ENCODE results near the gene GALNT5.
"Not testable (repeated sequence)": the region's sequence is repeated elsewhere in the genome, so short reads cannot be mapped to it uniquely, and the experiment has no call there.

GALNT5 gene

GRCh38 chr2:157257312-157258252 is at the start of gene GALNT5:
TSS of gene GALNT5 (plus strand) at chr2:157257705. CDS start at chr2:157258083, 378 bp downstream.
- DNase-seq (ENCODE audit: low spot score) = peak; percentile 33

GRCh38 chr2:157216286-157216965 is 41.1 kb upstream of the GALNT5 start:
- no peak for DNase-seq (ENCODE audit: low spot score)

- no peak for DNase-seq (ENCODE audit: low spot score)
Observed at GRCh38 chr2:157217409-157217808, 40.1 kb upstream of the GALNT5 start.

GRCh38 chr2:157218911-157219310 is 38.6 kb upstream of the GALNT5 start:
- DNase-seq (ENCODE audit: low spot score) = no peak

- no peak for DNase-seq (ENCODE audit: low spot score)
Observed at GRCh38 chr2:157220502-157220901, 37.0 kb upstream of the GALNT5 start.

GRCh38 chr2:157221394-157221988 is 36.0 kb upstream of the GALNT5 start:
- no peak for DNase-seq (ENCODE audit: low spot score)

GRCh38 chr2:157223624-157224205 is 33.8 kb upstream of the GALNT5 start:
- no peak for DNase-seq (ENCODE audit: low spot score)

- not testable (repeated sequence) for DNase-seq (ENCODE audit: low spot score)
Observed at GRCh38 chr2:157224448-157224847, 33.1 kb upstream of the GALNT5 start.

GRCh38 chr2:157227592-157227991 is 29.9 kb upstream of the GALNT5 start:
- DNase-seq (ENCODE audit: low spot score) = no peak

GRCh38 chr2:157228946-157229345 is 28.6 kb upstream of the GALNT5 start:
- DNase-seq (ENCODE audit: low spot score) = no peak

GRCh38 chr2:157229572-157229971 is 27.9 kb upstream of the GALNT5 start:
- DNase-seq (ENCODE audit: low spot score) = no peak

- no peak for DNase-seq (ENCODE audit: low spot score)
Observed at GRCh38 chr2:157231476-157231875, 26.0 kb upstream of the GALNT5 start.

GRCh38 chr2:157233506-157233905 is 24.0 kb upstream of the GALNT5 start:
- DNase-seq (ENCODE audit: low spot score) = no peak

GRCh38 chr2:157236404-157236803 is 21.1 kb upstream of the GALNT5 start:
- DNase-seq (ENCODE audit: low spot score) = no peak

- DNase-seq (ENCODE audit: low spot score) = no peak
Observed at GRCh38 chr2:157238296-157238695, 19.2 kb upstream of the GALNT5 start.

GRCh38 chr2:157244691-157245090 is 12.8 kb upstream of the GALNT5 start:
- DNase-seq (ENCODE audit: low spot score) = no peak

- no peak for DNase-seq (ENCODE audit: low spot score)
Observed at GRCh38 chr2:157245144-157245840, 12.2 kb upstream of the GALNT5 start.

GRCh38 chr2:157245846-157246764 is 11.4 kb upstream of the GALNT5 start:
- DNase-seq (ENCODE audit: low spot score) = peak; percentile 46

GRCh38 chr2:157246765-157247407 is 10.6 kb upstream of the GALNT5 start:
- peak; percentile 46 for DNase-seq (ENCODE audit: low spot score)

GRCh38 chr2:157250836-157251235 is 6.7 kb upstream of the GALNT5 start:
- no peak for DNase-seq (ENCODE audit: low spot score)
